OCI-LY1 (cell line): ENCODE data around the gene OSBPL6.

ENCODE experiments used
- CTCF ChIP-seq: fragments of 200-600 bp; sonication (generic), shearing (Covaris generic); IDR thresholded peaks from 2 replicates; pipeline ENCODE4 v1.5.1; 2017; ENCODE audit warnings: mild to moderate bottlenecking, antibody characterized with exemption, low read length, moderate library complexity, mixed read lengths
- EZH2 ChIP-seq: fragments of 200-600 bp; sonication (generic), shearing (Covaris generic); IDR thresholded peaks from 2 replicates; pipeline ENCODE4 v1.8.0; 2017; ENCODE audit warnings: borderline replicate concordance, mixed run types, mild to moderate bottlenecking, antibody characterized with exemption, low read length, moderate library complexity, mixed read lengths

GRCh38 chr2:178331474-178332432 lies 137.4 kb downstream of the OSBPL6 start:
- TF ChIP-seq CTCF (no peak), EZH2 (no peak)
